Measurements from ENCODE around the gene PELI2.

Gene PELI2

DNA sequence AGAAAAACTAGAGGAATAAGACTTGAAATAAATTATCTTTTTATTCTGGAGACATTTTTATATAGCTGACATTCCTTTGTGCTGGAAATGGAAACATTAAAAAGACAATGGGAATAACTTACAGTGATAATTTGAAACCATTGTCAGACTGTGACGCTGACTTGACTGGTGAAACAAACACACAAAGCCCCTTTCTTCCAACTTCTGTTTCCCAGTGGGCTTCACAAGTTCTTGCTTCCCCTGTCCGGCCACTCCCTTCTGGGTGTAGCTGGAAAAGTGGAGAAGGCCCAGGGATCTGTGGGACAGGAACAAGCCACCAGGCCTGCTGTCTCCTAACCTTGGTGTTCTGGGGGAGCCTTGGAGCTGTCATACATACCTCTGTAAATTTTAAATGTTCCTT is 58.8 kb downstream of the PELI2 start:
- DNase-seq, result no peak

DNA sequence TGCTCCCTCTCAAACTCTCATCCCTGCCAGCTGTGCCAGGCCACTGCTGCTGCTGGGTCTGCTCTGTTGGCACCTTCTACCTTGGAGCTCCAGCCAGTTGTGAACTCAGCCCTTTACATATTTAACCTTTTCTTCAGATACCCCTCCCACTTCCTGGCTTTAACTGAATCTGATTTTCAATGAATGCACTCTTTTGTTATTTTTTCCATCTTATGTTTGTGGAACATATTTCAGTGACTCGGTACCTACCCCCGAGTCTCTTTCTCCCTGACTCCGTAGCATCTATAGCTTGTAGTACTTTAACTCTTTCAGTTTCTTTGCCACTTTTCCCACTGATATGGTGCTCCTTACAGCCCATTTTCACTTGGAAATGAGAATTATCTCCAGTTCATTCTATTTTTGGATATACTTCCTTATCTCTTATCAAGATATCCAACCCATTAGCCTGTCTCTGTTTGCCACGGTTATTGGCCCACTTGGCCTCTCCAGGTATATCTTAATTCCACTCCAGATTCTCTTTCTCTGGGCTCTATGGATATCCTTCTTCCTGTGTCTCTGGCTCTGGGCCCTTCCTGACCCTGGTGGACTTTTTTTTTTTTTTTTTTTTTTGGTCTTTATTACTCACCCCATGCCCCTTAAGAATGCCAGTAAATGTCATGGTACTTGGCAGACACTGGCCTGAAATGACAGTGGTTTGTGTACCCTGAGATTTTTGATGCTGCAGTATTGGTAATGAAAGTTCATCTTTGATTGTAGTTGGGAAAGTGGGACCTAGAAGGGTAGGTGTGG is 62.7 kb downstream of the PELI2 start:
- DNase-seq, result no peak

DNA sequence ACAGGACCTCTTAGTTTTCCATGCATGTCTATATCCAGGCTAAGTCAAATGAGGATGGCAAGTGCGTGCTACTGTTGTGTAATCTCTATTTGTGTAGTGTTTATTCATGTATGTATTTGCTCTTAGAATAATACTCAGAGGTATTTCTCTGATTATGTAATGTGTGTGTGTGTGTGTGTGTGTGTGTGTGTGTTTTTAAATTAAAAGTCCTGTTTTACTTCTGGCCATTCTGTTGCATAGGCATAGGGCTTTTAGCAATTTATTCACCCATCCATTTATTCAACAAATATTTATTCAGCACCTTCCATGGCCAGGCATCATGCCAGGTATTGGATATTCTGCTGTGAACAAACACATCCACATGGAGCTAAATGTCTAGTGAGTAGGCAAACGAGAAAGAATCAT is 63.5 kb downstream of the PELI2 start:
- DNase-seq, result no peak

DNA sequence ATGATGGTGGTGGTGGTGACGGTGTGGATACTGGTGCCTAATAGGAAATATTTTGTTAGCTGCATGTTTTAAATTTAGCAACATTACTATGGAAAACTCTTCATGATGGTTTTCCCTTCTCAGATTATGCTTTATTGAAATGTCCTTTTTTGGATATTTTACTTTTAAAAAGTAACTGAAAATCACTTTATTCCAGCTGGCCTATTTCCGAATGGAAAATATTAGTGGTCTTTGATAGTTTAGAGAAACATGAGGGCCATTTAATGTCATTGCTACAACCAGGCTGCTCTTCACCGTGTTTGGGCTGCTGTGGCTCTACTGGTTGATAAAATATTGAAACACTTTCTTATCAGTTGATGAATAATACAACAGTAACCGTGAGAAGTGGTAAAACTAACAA is 64.2 kb downstream of the PELI2 start:
- no peak for DNase-seq

DNA sequence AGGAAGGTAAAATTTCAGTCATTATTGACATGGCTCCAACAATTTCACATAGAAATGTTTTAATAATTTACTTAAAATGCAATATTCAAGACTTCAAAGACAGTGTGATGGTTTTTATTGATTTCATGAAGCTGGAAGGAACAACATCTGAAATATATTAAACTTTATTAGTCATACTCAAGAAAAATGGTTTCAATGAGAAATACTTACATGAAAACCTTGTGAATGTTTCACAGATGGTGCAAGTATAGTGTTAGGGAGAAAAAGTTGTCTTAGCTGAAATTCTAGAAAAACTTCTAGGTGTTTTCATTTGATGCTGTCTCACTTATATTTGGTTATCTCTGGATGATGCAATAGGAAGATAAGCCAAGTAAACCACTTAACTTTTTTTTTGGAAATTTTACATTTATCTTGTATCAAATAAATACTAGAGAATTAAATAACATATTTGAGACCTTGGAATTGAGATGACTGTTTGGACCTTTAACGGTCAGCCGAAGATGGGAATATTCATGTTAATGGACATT is 65.5 kb downstream of the PELI2 start:
- DNase-seq, result peak; percentile 50

DNA sequence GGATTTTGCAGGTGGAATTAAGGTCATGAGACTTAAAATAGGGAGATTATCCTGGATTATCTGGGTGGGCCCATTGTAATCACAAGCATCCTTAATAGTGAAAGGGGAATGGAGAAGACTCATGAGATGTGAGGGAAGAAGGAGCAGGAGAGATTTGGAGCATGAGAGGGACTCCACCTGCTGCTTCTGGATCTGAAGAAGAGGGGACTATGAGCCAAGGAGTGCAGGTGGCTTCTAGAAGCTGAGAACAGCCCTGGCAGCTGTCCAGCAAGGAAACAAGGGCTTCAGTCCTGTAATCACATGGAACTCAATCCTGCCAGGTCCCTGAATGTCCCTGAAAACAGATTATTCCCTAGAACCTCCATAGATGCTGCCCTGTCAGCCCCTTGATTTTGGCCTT is 67.8 kb downstream of the PELI2 start:
- DNase-seq, result no peak

DNA sequence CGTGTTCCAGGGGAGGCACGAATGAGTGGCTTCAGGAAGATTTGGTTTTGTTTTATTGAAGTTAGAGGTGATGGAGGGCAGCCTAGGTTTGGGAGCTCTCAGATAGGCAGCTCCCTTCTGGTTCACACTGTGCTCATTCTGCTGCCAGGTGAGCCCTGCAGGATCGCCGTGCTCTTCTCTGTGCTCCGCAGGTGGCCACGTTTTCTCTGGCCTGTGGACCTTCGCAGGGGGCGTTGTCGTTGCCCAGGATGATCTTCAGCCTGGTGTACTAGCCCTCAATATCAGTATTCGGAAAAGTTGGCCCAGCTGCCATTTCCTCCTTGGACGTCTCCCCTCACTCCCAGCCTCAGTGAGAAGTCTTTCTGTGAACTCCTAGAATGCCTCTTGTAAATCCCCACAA is 69.5 kb downstream of the PELI2 start:
- DNase-seq, result no peak

DNA sequence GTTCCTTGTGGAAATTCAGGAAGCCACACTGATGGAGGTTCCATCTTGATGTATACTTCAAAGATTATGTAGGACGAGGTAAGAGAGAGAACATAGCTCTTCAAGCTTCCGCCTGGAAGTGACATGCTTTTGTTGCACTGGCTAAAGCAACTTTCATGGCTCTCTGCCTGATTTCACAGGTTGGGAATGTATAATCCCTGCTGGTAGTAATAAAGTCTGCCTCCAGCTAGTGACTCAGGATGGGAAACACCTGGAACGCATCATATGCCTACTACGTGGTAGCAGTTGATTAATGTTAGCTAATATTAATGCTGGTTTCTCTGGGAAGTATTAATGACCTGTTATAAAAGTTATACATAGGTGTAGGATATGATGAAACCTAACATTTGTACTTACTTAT is 71.1 kb downstream of the PELI2 start:
- peak; percentile 86 for DNase-seq

DNA sequence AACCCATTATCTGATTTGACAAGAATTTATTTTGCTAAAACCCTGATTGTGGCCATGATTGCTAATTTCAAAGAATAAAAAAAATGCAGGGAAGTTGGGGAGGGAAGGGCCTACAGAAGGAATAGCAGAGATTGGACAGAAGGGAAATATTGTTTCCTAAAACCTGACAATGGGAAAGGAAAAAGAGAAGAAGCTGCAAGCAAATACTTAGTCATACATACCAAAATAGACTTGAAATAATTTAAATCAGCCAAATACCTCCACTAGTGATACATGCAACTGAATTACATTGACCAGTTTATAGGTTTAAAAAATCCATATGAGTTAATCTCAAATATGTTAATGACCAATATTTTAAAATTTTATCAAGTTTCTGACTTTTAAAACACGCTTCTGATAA is 75.1 kb downstream of the PELI2 start:
- DNase-seq, result peak; percentile 24

DNA sequence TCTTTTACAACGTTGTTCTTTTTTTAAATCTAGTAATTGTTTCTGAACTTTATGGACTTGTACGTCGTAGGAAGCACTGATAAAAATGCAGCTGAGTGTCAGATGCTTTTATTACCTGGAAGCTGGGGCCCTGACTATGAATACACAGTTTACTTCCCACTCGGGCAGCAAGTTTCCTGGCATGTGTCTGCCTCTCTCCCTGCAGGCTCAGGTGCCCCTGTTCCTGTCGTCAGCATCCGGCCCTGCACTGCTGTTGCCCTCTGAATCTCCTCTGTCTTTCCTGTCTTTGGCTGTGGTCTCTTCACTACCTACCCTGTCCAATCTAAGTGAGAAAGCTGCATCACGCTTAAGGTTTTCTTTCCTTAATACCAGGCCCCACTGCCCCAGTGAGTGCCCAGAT is 75.8 kb downstream of the PELI2 start:
- DNase-seq, result no peak

DNA sequence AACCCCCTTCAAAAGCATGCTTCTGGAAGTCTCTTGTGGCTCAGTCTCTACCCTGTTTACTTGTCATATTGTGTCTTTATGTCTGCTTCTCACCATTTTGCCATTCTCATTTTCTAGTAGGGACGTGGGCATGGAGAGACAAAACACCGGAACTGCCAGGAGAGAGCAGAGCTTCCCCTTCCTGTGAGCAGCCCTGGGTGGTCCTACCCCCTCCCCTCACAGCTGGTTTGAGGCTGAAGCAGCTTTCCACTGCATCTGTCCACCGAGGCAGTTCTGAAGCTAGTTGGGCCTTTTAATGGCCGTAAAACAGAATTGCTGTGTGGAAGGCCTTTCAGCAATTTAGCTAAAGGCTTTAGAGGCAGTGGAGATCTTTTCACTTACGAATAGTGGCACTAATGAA is 77.0 kb downstream of the PELI2 start:
- peak; percentile 31 for DNase-seq

DNA sequence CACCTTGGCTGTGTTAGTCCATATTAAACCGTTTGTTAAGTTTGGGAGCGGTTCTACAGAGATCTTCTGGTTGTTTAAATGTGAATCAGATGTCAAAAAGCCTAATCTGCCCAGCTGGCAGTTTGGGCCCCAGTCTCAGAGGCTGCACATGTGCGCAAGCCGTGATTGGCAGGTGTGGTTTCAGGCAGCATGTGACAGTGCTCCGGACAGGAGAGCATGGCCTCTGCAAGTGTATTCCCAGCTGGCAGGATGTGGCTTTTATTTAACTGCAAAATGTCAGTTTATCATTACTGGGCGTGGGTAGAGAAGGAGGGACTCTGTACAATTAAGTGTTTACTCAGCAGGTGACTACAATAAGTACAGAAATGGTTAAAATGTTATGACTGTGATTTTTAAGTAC is 77.5 kb downstream of the PELI2 start:
- DNase-seq, result peak; percentile 58

DNA sequence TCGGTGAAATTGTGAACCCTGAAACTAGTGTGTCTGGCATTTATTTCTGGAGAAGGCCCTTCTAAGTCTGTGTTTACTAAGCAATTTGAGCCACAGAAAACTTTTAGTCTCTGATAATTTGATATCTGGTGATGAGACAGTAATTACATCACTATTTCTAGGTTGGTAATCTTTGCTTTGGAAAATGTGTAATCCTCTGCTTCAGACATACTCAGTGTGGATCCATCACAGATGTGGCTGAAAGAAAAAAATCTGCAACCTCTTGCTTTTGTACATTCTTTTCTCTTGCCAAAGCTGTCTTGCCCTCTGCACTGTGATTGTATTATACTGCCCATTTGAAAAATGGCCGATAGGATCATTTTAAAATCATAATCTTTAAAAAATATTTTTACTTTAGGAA is 78.1 kb downstream of the PELI2 start:
- peak; percentile 49 for DNase-seq

DNA sequence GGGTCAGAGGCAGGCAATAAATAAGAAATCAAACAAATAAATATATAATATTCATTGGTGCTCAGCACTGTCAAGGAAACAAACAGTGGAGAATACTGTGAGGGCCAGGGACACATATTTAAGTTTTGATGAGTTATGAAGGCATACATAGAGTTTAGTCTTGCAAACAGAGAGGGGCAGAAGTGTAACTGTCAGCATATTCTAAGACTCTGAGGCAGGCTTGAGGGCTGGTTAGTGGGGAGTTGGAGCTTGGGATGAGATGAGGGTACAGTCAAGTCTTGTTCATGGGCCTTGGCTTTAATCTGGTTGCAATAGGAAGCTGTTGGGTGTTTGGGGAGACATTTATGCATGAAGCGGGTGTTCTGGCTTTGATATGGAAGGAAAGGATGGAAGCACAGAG is 78.9 kb downstream of the PELI2 start:
- DNase-seq, result no peak

DNA sequence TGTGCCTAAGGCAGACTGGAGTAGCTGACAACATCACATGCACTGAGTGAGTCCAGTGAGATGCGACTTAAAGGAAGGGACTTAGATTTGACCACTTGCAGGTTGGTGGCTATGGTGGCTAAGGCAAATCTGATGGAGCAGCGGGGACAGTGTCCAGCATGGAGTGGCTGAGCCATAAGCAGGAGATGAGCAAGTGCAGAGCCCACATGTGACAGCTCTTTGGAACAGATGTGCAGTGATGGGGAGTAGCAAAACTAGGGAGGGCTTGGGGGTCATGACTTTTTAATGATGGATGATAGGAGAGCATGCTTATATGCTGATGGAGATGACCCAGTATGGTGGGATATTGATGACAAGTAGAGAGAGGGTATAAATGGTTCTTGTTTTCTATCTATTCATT is 80.2 kb downstream of the PELI2 start:
- no peak for DNase-seq

DNA sequence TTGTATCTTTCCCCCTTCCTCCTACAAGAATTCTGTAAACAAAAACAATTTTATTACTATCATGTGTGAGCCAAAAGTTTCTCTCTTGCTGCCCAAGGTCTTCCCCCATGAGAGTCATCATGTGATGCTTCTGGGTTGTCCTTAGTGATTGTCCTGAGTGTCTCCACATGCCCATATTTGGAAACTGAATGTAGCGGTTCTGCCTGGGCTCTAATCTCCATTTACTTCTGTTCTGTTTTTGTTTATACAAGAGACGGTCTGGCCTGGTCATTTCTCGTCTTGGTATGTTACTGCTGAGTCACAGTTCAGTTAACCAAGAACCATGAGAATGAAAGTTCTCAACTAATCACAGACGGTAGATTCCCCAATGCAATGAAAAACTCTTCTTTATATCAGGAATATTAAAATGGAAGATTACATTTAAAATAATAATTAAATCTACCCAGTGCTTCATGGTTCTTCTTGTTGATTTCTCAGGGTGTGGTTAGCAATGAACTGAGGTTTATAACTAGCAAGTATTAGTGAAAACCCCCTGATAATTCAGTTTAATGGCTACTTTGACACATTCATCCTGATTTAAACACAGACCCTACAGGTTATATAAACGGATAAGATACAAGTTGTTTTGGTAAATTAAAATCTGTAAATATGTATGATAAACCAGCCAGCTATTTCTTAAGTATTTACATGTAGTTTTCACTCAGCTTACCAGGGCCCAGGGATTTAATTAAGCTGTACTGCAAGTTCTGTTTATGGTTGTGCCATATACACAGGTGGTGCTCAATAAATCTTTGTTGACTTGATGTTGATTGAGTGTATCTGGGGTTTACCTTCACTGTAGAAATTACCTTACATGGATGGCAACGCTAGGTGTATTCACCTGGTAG is 81.1 kb downstream of the PELI2 start:
- peak; percentile 92 for DNase-seq

DNA sequence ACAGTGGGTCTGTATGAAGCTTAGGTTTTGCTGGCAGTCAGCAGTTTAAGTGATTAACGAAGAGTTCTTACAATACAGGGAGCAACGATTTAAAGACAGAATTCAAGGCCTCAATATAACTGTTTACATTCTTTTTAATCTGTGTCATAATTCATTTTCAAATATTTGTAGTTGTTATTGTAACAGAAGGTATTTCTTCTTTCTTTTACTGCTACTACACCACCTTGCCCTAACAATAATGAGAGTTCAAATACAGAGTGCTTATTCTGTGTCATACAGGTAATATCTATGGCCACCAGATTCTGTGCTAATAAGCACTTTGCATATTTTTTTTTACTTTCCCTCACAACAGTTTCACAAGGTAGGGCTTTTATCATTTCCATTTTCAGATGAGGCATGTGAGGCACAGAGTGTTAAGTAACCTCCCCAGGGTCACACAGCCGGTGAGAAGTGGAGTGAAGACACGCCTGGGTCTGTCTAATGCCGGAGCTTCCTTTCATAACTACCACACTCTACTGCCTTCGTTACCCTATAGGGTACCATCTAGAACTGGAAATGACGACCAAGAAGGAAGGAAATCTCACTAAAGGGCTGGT is 81.9 kb downstream of the PELI2 start:
- DNase-seq, result peak; percentile 18

DNA sequence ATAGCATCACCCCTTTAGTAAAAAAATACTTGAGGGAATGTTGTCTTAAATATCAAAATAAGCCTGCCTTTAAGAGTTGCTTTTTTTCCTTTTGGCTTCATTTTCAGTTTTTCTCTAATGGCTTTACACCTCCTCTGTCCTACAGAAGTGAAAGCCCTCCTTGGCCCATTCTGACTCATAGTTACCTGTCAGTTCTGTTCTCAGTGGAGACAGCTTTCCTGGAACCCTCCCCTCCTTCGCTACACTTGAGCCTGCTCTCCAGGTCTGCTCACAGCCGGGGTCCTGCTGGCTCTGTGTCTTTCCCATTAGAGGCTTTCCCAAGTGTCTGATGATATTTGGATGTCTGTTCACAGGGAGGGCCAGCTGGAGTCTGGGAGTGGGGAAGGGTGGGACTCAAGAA is 84.0 kb downstream of the PELI2 start:
- DNase-seq, result no peak

DNA sequence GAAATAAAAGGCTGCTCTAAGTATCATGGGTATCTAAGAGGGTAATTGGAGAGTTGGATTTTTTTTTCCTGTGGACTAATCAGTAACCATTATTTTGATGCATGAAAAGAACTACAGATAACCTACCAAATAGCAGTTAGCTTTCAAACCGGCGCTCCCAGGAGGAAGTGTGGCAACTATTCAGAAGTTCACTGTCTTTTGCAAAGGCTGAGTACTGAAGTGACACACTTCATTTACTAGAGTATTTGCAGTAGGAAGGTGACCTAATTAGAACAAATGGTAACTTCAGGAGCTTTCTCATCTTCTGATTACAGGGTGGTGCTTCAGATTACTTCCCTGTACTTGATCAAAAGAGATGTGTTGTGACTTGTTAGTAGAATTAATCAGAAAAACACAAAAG is 87.7 kb downstream of the PELI2 start:
- no peak for DNase-seq

DNA sequence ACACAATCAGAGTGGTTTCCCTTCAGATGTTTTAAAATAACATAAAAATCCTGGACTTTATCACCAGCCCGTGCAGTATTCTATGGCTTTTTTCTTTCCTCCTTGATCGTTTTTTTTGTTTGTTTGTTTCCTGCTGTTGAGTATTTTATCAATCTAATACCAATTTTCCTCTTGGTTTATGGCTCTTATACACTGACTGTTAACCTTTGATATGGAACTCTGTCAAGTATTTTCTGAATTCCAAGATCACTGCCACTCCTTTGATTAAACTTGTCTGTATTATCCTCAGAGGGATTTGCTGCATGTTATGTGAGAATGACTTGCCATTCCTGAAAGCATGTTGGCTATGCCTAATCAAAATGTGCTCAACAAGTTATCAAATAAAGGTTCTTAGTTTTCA is 88.4 kb downstream of the PELI2 start:
- no peak for DNase-seq

DNA sequence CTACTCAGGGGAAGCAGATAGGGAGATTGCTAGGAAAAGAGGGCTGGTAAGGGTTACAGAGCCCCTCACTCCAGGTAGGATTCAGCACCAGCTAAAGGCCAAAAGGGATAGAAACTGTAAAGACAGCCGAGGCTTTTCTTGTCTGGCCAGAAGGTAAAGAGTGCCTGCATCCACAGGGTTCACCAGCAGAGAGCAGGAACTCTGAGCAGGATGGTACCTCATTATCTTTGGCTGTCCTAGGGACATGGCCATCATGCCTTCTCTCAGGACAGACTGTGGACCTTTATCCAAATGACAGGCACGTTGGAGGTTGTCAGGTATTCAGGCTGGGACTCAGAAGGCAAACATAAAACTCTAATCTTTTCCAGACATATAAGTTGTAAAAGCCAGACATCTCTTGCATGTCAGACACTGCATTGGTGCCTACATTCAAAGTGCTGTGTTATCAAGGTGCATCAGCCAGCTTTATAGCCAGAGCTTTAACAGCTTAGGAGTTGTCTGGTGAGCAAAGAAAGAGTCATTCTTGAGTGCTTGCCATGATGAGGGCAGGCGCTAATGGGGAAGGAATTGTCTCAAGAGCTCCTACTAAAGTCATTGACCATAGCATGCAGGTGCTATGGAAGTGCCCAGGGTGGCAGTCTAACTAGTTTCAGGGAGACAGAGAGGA is 89.5 kb downstream of the PELI2 start:
- no peak for DNase-seq

DNA sequence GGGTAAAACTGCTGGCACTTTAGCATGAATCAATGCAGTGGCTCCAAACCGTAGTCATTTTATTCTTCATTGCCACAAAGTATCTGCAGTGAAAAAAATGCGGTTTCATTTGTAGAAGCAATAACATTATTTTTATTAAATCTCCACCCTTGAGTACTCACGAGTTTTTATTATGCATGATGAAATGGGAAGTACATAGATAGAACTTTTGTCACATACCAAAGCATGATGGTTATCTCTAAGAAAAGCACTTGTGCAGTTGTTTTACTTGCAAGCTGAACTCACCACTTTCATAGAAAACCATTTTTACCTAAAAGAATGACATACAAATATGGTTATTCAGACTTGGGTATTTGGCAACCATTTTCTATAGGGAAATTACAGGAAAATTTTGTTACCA is 90.3 kb downstream of the PELI2 start:
- no peak for DNase-seq

DNA sequence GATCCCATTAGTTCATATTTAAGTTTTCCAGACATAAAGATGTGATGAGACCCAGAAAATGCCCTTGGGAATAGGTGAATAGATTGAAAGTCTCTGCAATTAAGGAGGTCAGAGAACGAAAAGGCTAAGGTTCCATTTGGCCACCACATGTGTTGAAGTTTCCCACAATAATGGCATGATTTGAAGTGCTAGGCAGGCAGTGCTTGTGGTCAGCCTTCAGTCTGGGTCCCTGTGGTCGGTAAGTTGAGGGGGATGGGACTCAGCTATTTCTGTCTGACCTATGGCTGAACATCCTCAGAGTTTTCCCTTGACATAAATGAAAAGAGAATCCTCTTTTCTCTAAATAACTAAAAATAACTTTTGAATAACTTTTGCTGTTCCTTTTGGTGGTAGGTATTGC is 92.4 kb downstream of the PELI2 start:
- DNase-seq, result peak; percentile 58

Measured in fibroblast of upper back skin (primary cell).